ENCODE results near the gene ENTHD1. TPM values are rescaled to one million over a fixed set of nuclear protein-coding genes. Genes with fewer than 3 reads are reported as not detected.
A peak's percentile ranks its signal among the peaks of the same experiment; 100 is the strongest.
"Not testable (repeated sequence)": the region's sequence is repeated elsewhere in the genome, so short reads cannot be mapped to it uniquely, and the experiment has no call there.

ENTHD1 gene
- total RNA-seq, 1 donor from 2014 or later = 0.56 TPM

DNA sequence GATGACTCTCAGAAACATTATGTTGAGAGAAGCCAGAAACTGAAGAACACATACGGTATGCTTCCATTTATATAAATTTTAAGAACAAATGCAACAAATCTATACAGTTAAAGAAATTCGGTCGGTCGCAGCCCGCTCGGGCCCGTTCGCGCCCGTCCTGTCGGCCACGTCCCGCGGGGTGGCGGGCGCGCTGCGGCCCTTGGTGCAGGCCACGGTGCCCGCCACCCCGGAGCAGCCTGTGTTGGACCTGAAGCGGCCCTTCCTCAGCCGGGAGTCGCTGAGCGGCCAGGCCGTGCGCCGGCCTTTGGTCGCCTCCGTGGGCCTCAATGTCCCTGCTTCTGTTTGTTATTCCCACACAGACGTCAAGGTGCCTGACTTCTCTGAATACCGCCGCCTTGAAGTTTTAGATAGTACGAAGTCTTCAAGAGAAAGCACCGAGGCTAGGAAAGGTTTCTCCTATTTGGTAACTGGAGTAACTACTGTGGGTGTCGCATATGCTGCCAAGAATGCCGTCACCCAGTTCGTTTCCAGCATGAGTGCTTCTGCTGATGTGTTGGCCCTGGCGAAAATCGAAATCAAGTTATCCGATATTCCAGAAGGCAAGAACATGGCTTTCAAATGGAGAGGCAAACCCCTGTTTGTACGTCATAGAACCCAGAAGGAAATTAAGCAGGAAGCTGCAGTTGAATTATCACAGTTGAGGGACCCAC lies 18.2 kb downstream of the ENTHD1 start:
- H3K27me3 Mint-ChIP-seq; H3K4me1 Mint-ChIP-seq; H3K4me3 Mint-ChIP-seq; intact Hi-C loops (cut with micrococcal nuclease); H3K9me3 Mint-ChIP-seq; H3K27ac Mint-ChIP-seq; H3K36me3 Mint-ChIP-seq (ENCODE audit: low read depth): not testable (repeated sequence)
- DNase-seq = peak; percentile 62

DNA sequence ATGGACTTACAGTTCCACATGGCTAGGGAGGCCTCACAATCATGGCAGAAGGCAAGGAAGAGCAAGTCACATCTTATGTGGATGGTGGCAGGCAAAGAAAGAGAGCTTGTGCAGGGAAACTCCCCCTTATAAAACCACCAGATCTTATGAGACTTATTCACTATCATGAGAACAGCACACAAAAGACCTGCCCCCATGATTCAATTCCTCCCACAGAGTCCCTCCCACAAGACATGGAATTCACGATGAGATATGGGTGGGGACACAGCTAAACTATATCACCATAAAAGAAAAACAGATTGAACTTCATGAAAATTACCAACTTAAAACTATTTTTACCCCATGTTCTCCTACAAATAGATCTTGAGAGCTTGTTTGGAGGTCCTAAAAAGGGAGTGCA lies 19.6 kb downstream of the ENTHD1 start:
- H3K9me3 Mint-ChIP-seq = peaks cover 8% of the 10 kb centered on the region
- H3K36me3 Mint-ChIP-seq (ENCODE audit: low read depth) = no peaks in the 10 kb centered on the region
- no peak overlapping the region for H3K27ac Mint-ChIP-seq
- peaks cover 4% of the 10 kb centered on the region for H3K27me3 Mint-ChIP-seq
- DNase-seq = peak; percentile 47
- intact Hi-C loops (cut with micrococcal nuclease) = no loop called here
- no peak overlapping the region for H3K4me3 Mint-ChIP-seq
- peaks cover 4% of the 10 kb centered on the region for H3K4me1 Mint-ChIP-seq

DNA sequence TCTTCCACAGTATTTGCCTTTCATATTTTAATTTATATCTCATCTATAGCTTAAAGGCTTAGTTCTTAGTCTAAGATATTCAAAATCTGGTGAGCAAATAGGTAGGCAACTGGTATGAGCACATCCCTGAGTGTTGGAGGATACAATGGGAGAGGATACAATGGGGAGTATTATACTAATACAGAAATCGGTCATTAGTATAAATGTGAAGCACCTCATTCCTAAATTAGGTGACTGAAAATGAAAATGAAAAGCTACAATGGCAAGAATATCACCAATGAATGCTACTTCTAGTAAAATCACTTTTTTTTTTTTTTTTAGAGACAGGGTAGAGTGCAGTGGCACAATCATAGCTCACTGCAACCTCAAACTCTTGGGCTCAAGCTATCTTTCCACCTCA lies 21.0 kb downstream of the ENTHD1 start:
- H3K9me3 Mint-ChIP-seq = peaks cover 12% of the 10 kb centered on the region
- no peaks in the 10 kb centered on the region for H3K36me3 Mint-ChIP-seq (ENCODE audit: low read depth)
- no peak for DNase-seq
- H3K27me3 Mint-ChIP-seq = peaks cover 5% of the 10 kb centered on the region
- H3K27ac Mint-ChIP-seq = no peak overlapping the region
- H3K4me1 Mint-ChIP-seq = peaks cover 8% of the 10 kb centered on the region
- intact Hi-C loops (cut with micrococcal nuclease) = no loop called here
- no peak overlapping the region for H3K4me3 Mint-ChIP-seq

DNA sequence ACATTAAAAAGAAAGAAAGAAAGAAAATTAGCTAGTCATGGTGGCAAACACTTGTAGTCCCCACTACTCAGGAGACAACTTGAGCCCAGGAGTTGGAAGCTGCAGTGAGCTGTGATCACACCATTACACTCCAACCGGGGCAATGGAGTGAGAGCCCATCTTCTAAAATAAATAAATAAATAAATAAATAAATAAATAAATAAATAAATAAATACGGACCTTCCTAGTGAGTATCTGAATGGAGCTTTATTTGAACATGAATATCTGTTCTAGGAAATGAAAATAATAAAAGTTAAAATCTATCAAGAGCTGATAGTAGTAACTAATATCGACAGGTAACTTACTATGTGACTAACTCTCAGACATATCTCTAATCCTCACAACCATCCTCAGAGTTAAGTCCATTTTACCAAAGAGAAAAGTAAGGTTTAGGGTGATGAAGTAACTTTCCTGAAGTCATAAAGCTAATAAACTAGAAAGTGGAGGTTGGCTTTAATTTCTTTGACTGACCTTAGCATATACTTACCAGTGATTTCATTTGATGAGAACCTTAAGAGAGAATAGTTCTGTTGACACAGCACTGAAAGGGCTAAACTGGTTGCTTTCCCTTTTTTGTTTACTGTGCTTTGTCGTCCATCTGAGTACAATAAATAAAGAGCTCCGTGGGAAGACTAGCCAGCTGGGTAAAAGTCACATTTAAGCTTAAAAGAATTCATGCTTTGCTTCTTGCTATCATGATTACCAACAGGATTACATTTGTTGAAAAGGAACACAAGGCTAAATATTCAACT lies 22.4 kb downstream of the ENTHD1 start:
- Mint-ChIP-seq H3K36me3 (ENCODE audit: low read depth) (no peaks in the 10 kb centered on the region), H3K27me3 (peaks cover 8% of the 10 kb centered on the region), H3K9me3 (peaks cover 12% of the 10 kb centered on the region), H3K4me1 (peaks cover 8% of the 10 kb centered on the region), H3K4me3 (no peak overlapping the region), H3K27ac (no peak overlapping the region)
- intact Hi-C loops (cut with micrococcal nuclease) = no loop called here
- no peak for DNase-seq

DNA sequence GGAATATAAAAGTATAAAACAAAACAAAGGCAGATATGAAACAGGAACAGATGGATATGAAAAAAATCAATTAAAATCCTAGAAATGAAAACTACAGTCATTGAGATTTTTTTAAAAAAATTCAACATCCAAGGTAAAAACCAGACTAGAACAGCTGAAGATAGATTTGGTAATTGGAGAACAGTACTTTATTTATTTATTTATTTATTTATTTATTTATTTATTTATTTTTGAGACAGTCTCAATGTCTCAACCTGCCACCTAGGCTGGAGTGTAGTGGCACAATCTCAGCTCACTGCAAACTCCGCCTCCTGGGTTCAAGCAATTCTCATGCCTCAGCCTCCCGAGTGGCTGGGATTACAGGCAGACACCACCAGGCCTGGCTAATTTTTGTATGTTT lies 23.8 kb downstream of the ENTHD1 start:
- peaks cover 12% of the 10 kb centered on the region for H3K9me3 Mint-ChIP-seq
- H3K36me3 Mint-ChIP-seq (ENCODE audit: low read depth); H3K27ac Mint-ChIP-seq; H3K4me3 Mint-ChIP-seq; H3K4me1 Mint-ChIP-seq; intact Hi-C loops (cut with micrococcal nuclease); DNase-seq; H3K27me3 Mint-ChIP-seq: not testable (repeated sequence)

DNA sequence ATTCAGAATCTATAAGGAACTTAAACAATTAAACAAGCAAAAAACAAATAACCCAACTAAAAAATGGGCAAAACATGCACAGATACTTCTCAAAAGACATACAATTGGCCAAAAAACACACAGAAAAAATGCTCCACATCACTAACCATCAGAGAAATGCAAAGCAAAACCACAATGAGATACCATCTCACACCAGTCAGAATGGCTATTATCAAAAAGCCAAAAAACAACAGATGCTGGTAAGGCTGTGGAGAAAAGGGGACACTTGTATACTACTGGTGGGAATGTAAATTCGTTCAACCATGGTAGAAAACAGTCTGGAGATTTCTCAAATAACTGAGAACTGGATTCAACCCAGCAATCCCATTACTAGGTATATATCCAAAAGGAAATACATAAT lies 24.8 kb downstream of the ENTHD1 start:
- H3K4me1 Mint-ChIP-seq = peaks cover 4% of the 10 kb centered on the region
- intact Hi-C loops (cut with micrococcal nuclease) = no loop called here
- no peaks in the 10 kb centered on the region for H3K36me3 Mint-ChIP-seq (ENCODE audit: low read depth)
- DNase-seq = no peak
- H3K27ac Mint-ChIP-seq = no peak overlapping the region
- no peak overlapping the region for H3K4me3 Mint-ChIP-seq
- peaks cover 8% of the 10 kb centered on the region for H3K9me3 Mint-ChIP-seq
- peaks cover 14% of the 10 kb centered on the region for H3K27me3 Mint-ChIP-seq

DNA sequence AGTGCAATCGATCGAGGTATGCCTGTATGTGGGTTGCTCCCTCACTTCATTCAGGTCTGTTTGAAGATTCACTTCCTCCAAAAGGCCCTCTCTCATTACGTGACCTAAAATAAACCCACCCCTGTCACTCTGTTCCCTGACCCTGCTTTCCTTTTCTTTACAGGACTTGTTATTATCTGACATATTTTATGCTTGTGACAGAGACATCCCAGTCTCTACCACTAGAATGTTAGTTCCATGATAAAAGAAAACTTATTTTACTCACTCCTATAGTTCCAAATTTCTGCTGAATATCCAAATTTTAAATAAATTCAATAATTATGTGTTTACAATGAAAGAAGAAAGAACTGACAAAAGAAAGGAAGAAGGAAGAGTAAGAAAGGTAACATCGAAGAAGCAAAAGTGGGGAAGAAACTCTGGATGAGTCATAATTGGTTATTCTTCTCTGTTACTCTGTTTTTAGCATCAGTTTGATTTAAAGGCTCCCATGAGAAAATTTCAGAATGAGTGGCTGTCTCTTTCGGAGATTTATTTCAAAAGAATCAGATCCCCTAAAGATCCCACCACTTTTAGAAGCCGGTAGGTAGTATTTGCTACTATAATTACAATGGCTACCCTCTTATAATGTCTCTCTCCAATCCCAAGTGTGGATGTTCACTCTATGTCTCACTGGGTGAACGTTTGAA lies 33.5 kb downstream of the ENTHD1 start:
- Mint-ChIP-seq H3K4me1 (peaks cover 10% of the 10 kb centered on the region), H3K9me3 (peaks cover 4% of the 10 kb centered on the region), H3K4me3 (no peak overlapping the region), H3K27ac (peak overlapping the region; percentile 48), H3K36me3 (ENCODE audit: low read depth) (no peaks in the 10 kb centered on the region), H3K27me3 (peaks cover 12% of the 10 kb centered on the region)
- DNase-seq = no peak
- intact Hi-C loops (cut with micrococcal nuclease) = no loop called here

DNA sequence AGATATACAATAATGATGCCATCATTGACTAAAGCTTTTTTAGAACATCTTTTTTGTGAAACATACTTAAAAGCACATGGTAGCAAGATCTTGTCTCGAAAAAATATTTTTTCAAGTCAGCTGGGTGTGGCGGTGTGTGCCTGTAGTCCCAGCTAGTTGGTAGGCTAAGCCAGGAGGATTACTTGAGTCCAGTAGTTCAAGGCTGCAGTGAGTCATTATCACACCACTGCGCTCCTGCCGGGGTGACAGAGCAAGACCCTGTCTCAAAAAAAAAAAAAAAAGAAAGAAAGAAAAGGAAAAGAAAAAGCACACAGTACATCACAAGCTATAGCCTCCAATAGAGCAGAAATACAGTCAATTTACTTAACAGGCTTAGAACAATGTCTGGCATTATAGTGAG lies 37.0 kb downstream of the ENTHD1 start:
- intact Hi-C loops (cut with micrococcal nuclease) = no loop called here

DNA sequence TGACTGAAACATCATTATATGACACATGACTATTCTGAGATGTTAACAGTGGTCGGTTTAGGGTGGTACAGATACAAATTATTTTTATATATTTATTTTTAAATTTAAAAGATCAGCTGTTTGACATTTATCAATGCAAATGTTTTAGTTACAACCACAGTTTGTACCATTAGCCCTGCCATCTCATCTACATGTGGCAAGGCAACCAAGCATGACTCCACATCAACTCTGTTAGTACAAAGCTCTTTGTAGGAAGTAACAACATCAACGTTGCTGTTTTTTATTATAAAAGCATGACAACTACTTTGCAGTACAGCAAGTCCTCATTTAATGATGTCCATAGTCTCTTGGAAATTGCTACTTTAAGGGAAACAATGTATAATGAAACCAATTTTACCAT lies 40.8 kb downstream of the ENTHD1 start:
- intact Hi-C loops (cut with micrococcal nuclease) = no loop called here
- Mint-ChIP-seq H3K27me3 (peaks cover 13% of the 10 kb centered on the region), H3K4me3 (no peak overlapping the region), H3K4me1 (no peaks in the 10 kb centered on the region), H3K27ac (no peak overlapping the region), H3K36me3 (ENCODE audit: low read depth) (no peaks in the 10 kb centered on the region), H3K9me3 (no peaks in the 10 kb centered on the region)
- no peak for DNase-seq

More for the DNA sequence above, 37.0 kb downstream of the ENTHD1 start:
- Mint-ChIP-seq H3K27me3 (peaks cover 8% of the 10 kb centered on the region), H3K36me3 (ENCODE audit: low read depth) (no peaks in the 10 kb centered on the region), H3K4me1 (peaks cover 10% of the 10 kb centered on the region), H3K4me3 (no peak overlapping the region), H3K27ac (no peak overlapping the region), H3K9me3 (peaks cover 4% of the 10 kb centered on the region)
- DNase-seq = no peak

DNA sequence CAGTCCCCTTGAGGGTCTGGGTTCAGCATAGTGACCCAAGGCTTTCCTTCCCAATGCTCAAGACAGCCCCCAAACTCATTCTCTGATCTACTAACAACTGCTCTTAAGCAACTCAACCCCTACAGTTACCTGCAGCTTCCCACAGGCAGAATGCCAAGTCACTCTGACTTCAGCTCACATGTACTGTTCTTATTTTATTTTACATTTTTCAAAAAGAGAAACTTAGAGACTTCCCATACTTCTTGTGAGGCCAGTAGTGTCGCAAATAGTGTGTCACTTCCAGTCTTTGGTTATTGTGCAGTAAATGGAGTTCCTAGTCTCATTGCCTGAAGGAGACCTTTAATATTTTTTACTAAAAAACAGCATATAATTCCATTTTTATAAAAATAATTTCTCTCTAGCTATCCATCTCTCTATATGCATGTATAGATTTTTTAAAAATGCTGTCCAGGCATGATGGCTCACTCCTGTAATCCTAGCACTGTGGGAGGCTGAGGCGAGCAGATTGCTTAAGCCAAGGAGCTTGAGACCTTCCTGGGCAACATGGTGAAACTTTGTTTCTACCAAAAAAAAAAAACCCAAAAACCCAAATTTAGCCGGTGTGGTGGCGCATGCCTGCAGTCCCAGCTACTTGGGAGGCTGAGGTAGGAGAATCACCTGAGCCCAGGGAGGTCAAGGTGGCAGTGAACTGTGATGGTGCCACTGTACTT lies 41.8 kb downstream of the ENTHD1 start:
- Mint-ChIP-seq H3K4me3 (no peak overlapping the region), H3K36me3 (ENCODE audit: low read depth) (no peaks in the 10 kb centered on the region), H3K27ac (no peak overlapping the region), H3K27me3 (peaks cover 13% of the 10 kb centered on the region), H3K9me3 (no peaks in the 10 kb centered on the region), H3K4me1 (no peaks in the 10 kb centered on the region)
- intact Hi-C loops (cut with micrococcal nuclease) = no loop called here
- no peak for DNase-seq

DNA sequence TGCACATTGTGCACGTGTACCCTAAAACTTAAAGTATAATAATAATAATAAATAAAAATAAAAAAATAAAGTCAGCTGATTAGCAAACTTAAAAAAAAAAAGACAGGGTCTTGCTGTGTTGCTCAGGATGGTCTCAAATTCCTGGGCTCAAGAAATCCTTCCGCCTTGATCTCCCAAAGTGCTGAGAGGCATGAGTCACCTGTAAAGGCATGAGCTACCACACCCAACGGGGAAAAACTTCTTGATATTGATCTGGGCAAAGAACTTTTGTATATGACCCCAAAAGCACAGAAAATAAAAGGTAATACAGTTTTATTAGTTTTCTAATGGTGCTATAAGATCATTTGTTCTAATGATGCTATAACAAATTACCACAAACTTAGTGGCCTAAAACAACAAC lies 46.1 kb downstream of the ENTHD1 start:
- no peaks in the 10 kb centered on the region for H3K9me3 Mint-ChIP-seq
- H3K4me1 Mint-ChIP-seq = no peaks in the 10 kb centered on the region
- peaks cover 9% of the 10 kb centered on the region for H3K27me3 Mint-ChIP-seq
- intact Hi-C loops (cut with micrococcal nuclease) = no loop called here
- no peak for DNase-seq
- H3K4me3 Mint-ChIP-seq = no peak overlapping the region
- H3K36me3 Mint-ChIP-seq (ENCODE audit: low read depth) = no peaks in the 10 kb centered on the region
- no peak overlapping the region for H3K27ac Mint-ChIP-seq

DNA sequence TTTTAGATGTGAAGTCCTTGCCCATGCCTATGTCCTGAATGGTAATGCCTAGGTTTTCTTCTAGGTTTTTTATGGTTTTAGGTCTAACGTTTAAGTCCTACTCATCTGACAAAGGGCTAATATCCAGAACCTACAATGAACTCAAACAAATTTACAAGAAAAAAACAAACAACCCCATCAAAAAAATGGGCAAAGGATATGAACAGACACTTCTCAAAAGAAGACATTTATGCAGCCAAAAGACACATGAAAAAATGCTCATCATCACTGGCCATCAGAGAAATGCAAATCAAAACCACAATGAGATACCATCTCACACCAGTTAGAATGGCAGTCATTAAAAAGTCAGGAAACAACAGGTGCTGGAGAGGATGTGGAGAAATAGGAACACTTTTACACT lies 47.0 kb downstream of the ENTHD1 start:
- H3K27me3 Mint-ChIP-seq; H3K9me3 Mint-ChIP-seq; intact Hi-C loops (cut with micrococcal nuclease); H3K36me3 Mint-ChIP-seq (ENCODE audit: low read depth); H3K27ac Mint-ChIP-seq; H3K4me1 Mint-ChIP-seq; H3K4me3 Mint-ChIP-seq; DNase-seq: not testable (repeated sequence)

DNA sequence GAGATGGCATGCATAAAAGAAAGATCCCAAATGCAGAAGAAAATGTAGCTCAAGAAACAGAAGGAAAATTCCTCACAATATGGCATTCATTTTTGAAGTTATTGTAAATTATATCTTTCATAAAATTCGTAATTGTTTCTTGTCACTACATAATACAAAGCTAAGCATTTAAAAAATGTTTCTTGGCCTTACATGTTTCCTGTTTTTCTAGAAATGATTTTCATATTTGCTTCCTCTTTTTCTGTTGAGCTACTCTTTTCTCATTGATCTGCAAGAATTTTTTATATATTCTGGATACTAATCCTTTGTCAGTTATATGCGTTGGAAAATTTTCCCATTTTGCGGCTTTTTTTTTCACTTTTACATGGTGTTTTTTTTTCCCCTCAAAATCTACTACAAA lies 48.0 kb downstream of the ENTHD1 start:
- H3K27me3 Mint-ChIP-seq = peaks cover 6% of the 10 kb centered on the region
- intact Hi-C loops (cut with micrococcal nuclease) = no loop called here
- DNase-seq = no peak
- no peak overlapping the region for H3K27ac Mint-ChIP-seq
- no peaks in the 10 kb centered on the region for H3K9me3 Mint-ChIP-seq
- H3K36me3 Mint-ChIP-seq (ENCODE audit: low read depth) = peaks cover 2% of the 10 kb centered on the region
- no peaks in the 10 kb centered on the region for H3K4me1 Mint-ChIP-seq
- no peak overlapping the region for H3K4me3 Mint-ChIP-seq
